Mesenchymal stem cell (in vitro differentiated cells and primary cell): ENCODE measurements around the gene UBE2E1.
A peak's percentile ranks its signal among the peaks of the same experiment; 100 is the strongest.
"Not testable (repeated sequence)": the region's sequence is repeated elsewhere in the genome, so short reads cannot be mapped to it uniquely, and the experiment has no call there.

Experiments used
- DNase-seq: peaks from one replicate; pipeline ENCODE4 v3.0.0-alpha.2; 2013
- H2AFZ ChIP-seq: one replicate; pipeline ENCODE4 v1.6.1; 2013; ENCODE audit warnings: low read depth, mild to moderate bottlenecking, control low read depth, inconsistent platforms, low read length, moderate library complexity
- H2AK5ac ChIP-seq: 2 replicates; pipeline ENCODE4 v1.6.1; 2013; ENCODE audit warnings: low read length, moderate library complexity, mild to moderate bottlenecking, inconsistent platforms; ENCODE audit not compliant: severe bottlenecking
- H2BK120ac ChIP-seq: one replicate; pipeline ENCODE4 v1.6.1; 2013; ENCODE audit warnings: low read depth, mild to moderate bottlenecking, inconsistent platforms, low read length, moderate library complexity
- H2BK12ac ChIP-seq, 2 experiments: one replicate each; pipeline ENCODE4 v1.6.1; 2013; ENCODE audit warnings: inconsistent platforms in 2 of 2, low read length in 2 of 2, mild to moderate bottlenecking in 2 of 2, moderate library complexity in 2 of 2, control low read depth in 1 of 2
- H2BK15ac ChIP-seq: one replicate; pipeline ENCODE4 v1.6.1; 2013; ENCODE audit warnings: mild to moderate bottlenecking, low read depth, inconsistent platforms; ENCODE audit not compliant: poor library complexity, severe bottlenecking
- H2BK5ac ChIP-seq: 2 replicates; pipeline ENCODE4 v1.6.1; 2013; ENCODE audit warnings: low read depth, mild to moderate bottlenecking, low read length, control low read depth, inconsistent platforms; ENCODE audit not compliant: poor library complexity, severe bottlenecking
- H3K14ac ChIP-seq, 2 experiments: one replicate each; pipeline ENCODE4 v1.6.1; 2013; ENCODE audit warnings: inconsistent platforms in 2 of 2, low read length in 2 of 2, control low read depth in 1 of 2, mild to moderate bottlenecking in 1 of 2, moderate library complexity in 1 of 2
- H3K18ac ChIP-seq, 2 experiments: one replicate each; pipeline ENCODE4 v1.6.1; 2013; ENCODE audit warnings: inconsistent platforms in 2 of 2, low read length in 2 of 2, control low read depth in 1 of 2, low read depth in 1 of 2, mild to moderate bottlenecking in 1 of 2
- H3K23ac ChIP-seq, 2 experiments: one replicate each; pipeline ENCODE4 v1.6.1; 2013; ENCODE audit warnings: inconsistent platforms in 2 of 2, low read length in 2 of 2, mild to moderate bottlenecking in 2 of 2, moderate library complexity in 2 of 2, control low read depth in 1 of 2
- H3K27ac ChIP-seq: 2 replicates; pipeline ENCODE4 v1.5.1; 2013; ENCODE audit warnings: mild to moderate bottlenecking, moderate library complexity, low read length, control low read depth, inconsistent platforms; ENCODE audit not compliant: poor library complexity, severe bottlenecking
- H3K27me3 ChIP-seq, 2 experiments: 2 replicates each; pipeline versions ENCODE4 v1.6.1 to v1.7.0; 2013; ENCODE audit warnings: low read length in 2 of 2, mild to moderate bottlenecking in 2 of 2, moderate library complexity in 2 of 2, control low read depth in 1 of 2, inconsistent platforms in 1 of 2; ENCODE audit not compliant: control insufficient read depth in 1 of 2, insufficient read depth in 1 of 2
- H3K36me3 ChIP-seq, 2 experiments: 2 replicates each; pipeline versions ENCODE4 v1.6.1 to v1.7.0; 2013; ENCODE audit warnings: low read length in 2 of 2, control low read depth in 1 of 2, inconsistent platforms in 1 of 2, low read depth in 1 of 2, mild to moderate bottlenecking in 1 of 2; ENCODE audit not compliant: insufficient read depth in 2 of 2, control insufficient read depth in 1 of 2
- H3K4ac ChIP-seq, 2 experiments: one replicate each; pipeline ENCODE4 v1.6.1; 2013; ENCODE audit warnings: inconsistent platforms in 2 of 2, low read length in 2 of 2, mild to moderate bottlenecking in 2 of 2, moderate library complexity in 2 of 2, control low read depth in 1 of 2, low read depth in 1 of 2
- H3K4me1 ChIP-seq: 2 replicates; pipeline ENCODE4 v1.6.1; 2013; ENCODE audit warnings: low read depth, low read length, control low read depth; ENCODE audit not compliant: control insufficient read depth, insufficient read depth
- H3K4me2 ChIP-seq: 2 replicates; pipeline ENCODE4 v1.6.1; 2013; ENCODE audit warnings: low read length, mild to moderate bottlenecking, inconsistent platforms; ENCODE audit not compliant: poor library complexity, severe bottlenecking
- H3K4me3 ChIP-seq, 2 experiments: 2 replicates each; pipeline versions ENCODE4 v1.5.1 to v1.7.0; 2013; ENCODE audit warnings: low read length in 2 of 2, mild to moderate bottlenecking in 2 of 2, control low read depth in 1 of 2, low read depth in 1 of 2; ENCODE audit not compliant: insufficient read depth in 1 of 2
- H3K79me1 ChIP-seq: replicated peaks from 2 replicates; pipeline ENCODE4 v1.6.1; 2013; ENCODE audit warnings: mild to moderate bottlenecking, control low read depth, low read length, inconsistent platforms; ENCODE audit not compliant: poor library complexity, severe bottlenecking
- H3K9ac ChIP-seq: 2 replicates; pipeline ENCODE4 v1.7.0; 2013; ENCODE audit warnings: mild to moderate bottlenecking, low read length, moderate library complexity
- H3K9me3 ChIP-seq: 2 replicates; pipeline ENCODE4 v1.7.0; 2013; ENCODE audit warnings: mild to moderate bottlenecking, low read length; ENCODE audit not compliant: control insufficient read depth
- H4K8ac ChIP-seq: one replicate; pipeline ENCODE4 v1.6.1; 2013; ENCODE audit warnings: inconsistent platforms, mild to moderate bottlenecking, low read length, moderate library complexity
- H4K91ac ChIP-seq: one replicate; pipeline ENCODE4 v1.6.1; 2013; ENCODE audit warnings: mild to moderate bottlenecking, low read length, inconsistent platforms
- WGBS: methylation state at CpG from one replicate; pipeline ENCODE4 v1.1.7; 2013; ENCODE audit warnings: mixed read lengths; 5-methylcytosine and 5-hydroxymethylcytosine counted together

UBE2E1 gene

GRCh38 chr3:23871361-23871760 lies 65.6 kb downstream of the UBE2E1 start:
- H2BK5ac ChIP-seq, H2BK120ac ChIP-seq, H3K27me3 ChIP-seq, H3K4me2 ChIP-seq, H3K14ac ChIP-seq, H3K23ac ChIP-seq, H4K8ac ChIP-seq, H2AK5ac ChIP-seq, DNase-seq, H3K4ac ChIP-seq, H3K4me3 ChIP-seq, H3K18ac ChIP-seq, H3K4me1 ChIP-seq, H4K91ac ChIP-seq, H2BK12ac ChIP-seq, H2BK15ac ChIP-seq, H3K36me3 ChIP-seq, H3K27ac ChIP-seq, H3K9me3 ChIP-seq, H2AFZ ChIP-seq, H3K9ac ChIP-seq: not testable (repeated sequence)
- WGBS = 97% methylated on average over 10 of the region's 34 CpGs
- peaks cover 19% of the 10 kb centered on the region for H3K79me1 ChIP-seq

- WGBS = no CpG with 5 or more reads among the region's 3 CpGs
- no peak overlapping the region for H3K4ac ChIP-seq
- no peak overlapping the region for H4K91ac ChIP-seq
- H2AK5ac ChIP-seq = no peak overlapping the region
- no peaks in the 10 kb centered on the region for H3K9me3 ChIP-seq
- H3K14ac ChIP-seq = no peak overlapping the region
- no peak overlapping the region for H3K9ac ChIP-seq
- H3K79me1 ChIP-seq = peaks cover 19% of the 10 kb centered on the region
- H3K4me3 ChIP-seq = no peak overlapping the region
- H3K4me1 ChIP-seq = peaks cover 2% of the 10 kb centered on the region
- H4K8ac ChIP-seq = no peak overlapping the region
- H2BK12ac ChIP-seq = no peak overlapping the region
- H3K27ac ChIP-seq = no peak overlapping the region
- no peak overlapping the region for H2BK15ac ChIP-seq
- no peak overlapping the region for H2BK120ac ChIP-seq
- H3K18ac ChIP-seq = no peak overlapping the region
- no peak overlapping the region for H3K4me2 ChIP-seq
- H3K27me3 ChIP-seq = no peaks in the 10 kb centered on the region
- H3K23ac ChIP-seq = no peak overlapping the region
- no peak overlapping the region for H2BK5ac ChIP-seq
- H3K36me3 ChIP-seq = no peaks in the 10 kb centered on the region
- no peak for DNase-seq
- H2AFZ ChIP-seq = no peak overlapping the region
Measured at GRCh38 chr3:23872330-23872729, 66.6 kb downstream of the UBE2E1 start.

- H3K4me1 ChIP-seq = peaks cover 4% of the 10 kb centered on the region
- peaks cover 27% of the 10 kb centered on the region for H3K79me1 ChIP-seq
- H3K9me3 ChIP-seq = no peaks in the 10 kb centered on the region
- H3K4ac ChIP-seq = no peak overlapping the region
- no peak overlapping the region for H2BK12ac ChIP-seq
- no peak overlapping the region for H3K4me2 ChIP-seq
- H3K27ac ChIP-seq = no peak overlapping the region
- H3K18ac ChIP-seq = no peak overlapping the region
- no peak overlapping the region for H2BK15ac ChIP-seq
- no peak overlapping the region for H4K8ac ChIP-seq
- no peak overlapping the region for H4K91ac ChIP-seq
- H3K23ac ChIP-seq = no peak overlapping the region
- H2BK120ac ChIP-seq = no peak overlapping the region
- H3K36me3 ChIP-seq = peaks cover 0 to 3% of the 10 kb centered on the region in 2 experiments
- peak overlapping the region; percentile 78 for H2AK5ac ChIP-seq
- no peaks in the 10 kb centered on the region for H3K27me3 ChIP-seq
- DNase-seq = no peak
- H3K4me3 ChIP-seq = peak overlapping the region in 1 of 2 experiments; percentile 48
- peak overlapping the region; percentile 44 for H3K9ac ChIP-seq
- H2AFZ ChIP-seq = no peak overlapping the region
- 89% methylated on average over 1 of the region's 2 CpGs for WGBS
- no peak overlapping the region for H2BK5ac ChIP-seq
- no peak overlapping the region for H3K14ac ChIP-seq
Measured at GRCh38 chr3:23873941-23874340, 68.2 kb downstream of the UBE2E1 start.

- Histone ChIP-seq H3K4me3 (peak overlapping the region in 1 of 2 experiments; percentile 48), H2BK5ac (no peak overlapping the region), H2BK15ac (no peak overlapping the region), H3K27me3 (no peaks in the 10 kb centered on the region), H3K4me2 (no peak overlapping the region), H4K8ac (no peak overlapping the region), H3K79me1 (peaks cover 26% of the 10 kb centered on the region), H4K91ac (no peak overlapping the region), H3K18ac (peak overlapping the region in 1 of 2 experiments; percentile 34), H3K27ac (no peak overlapping the region), H3K9me3 (no peaks in the 10 kb centered on the region), H3K4ac (no peak overlapping the region), H2AFZ (no peak overlapping the region), H3K14ac (no peak overlapping the region), H3K23ac (no peak overlapping the region), H3K9ac (peak overlapping the region; percentile 44), H2AK5ac (no peak overlapping the region), H2BK12ac (peak overlapping the region in 1 of 2 experiments; percentile 77), H2BK120ac (no peak overlapping the region), H3K36me3 (peaks cover 0 to 3% of the 10 kb centered on the region in 2 experiments), H3K4me1 (peaks cover 4% of the 10 kb centered on the region)
- DNase-seq = peak; percentile 72
- WGBS = 74% methylated on average over 4 of the region's 6 CpGs
Measured at GRCh38 chr3:23874359-23875112, 68.8 kb downstream of the UBE2E1 start.
